Fibroblast of skin of left biceps (primary cell): Measurements from ENCODE around the gene ADAMTS14.
A peak's percentile ranks its signal among the peaks of the same experiment; 100 is the strongest.

Source experiments
- DNase-seq, 2 experiments: peaks; one replicate each; pipeline ENCODE4 v3.0.0-alpha.2; 2013; ENCODE audit warnings: low read depth in 2 of 2

The ADAMTS14 gene

DNA sequence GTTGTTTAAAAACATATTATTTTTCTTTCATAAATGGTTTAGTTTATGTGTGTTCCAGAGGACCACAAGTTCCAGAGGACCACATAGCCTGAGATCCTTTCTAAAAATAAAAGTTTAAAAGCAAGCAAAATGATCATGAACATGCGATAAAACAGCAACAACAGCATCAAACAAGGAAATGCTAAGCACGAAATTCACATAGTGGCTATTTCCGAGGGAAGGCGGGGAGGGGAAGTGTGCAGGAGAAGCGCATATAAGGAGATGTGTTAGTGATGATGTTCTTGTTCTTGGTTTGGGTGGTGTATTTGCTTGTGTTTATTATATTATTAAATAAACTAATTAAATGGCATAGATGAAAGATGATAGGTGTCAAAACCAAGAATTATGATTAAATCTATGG lies 111.7 kb downstream of the ADAMTS14 start:
- no peak for DNase-seq

- DNase-seq, result no peak
These were observed 112.2 kb downstream of the ADAMTS14 start for GRCh38 chr10:70784471-70784870.

DNA sequence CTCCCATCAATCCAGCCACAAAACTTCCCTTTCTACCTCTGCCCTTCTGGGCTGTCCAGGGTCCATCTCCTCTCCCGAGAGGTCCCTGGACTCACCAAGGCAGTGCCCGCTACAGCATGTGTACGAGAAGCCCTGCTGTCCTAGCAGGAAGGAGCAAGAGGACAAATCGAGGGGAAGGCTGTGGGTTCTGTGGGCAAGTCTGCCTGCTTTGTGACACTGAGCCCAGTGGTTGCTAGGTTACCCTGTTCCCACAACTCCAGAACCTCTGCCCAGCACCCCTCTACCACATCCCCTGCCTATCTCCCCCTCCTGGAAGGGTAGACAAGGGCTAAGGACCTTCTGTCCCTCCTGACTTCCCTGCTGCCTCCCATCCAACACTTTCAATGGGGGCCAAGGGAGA lies 112.9 kb downstream of the ADAMTS14 start, which contains the start of gene TBATA:
Gene TBATA (minus strand): TSS at position 188 of the 400 bp plus-strand sequence. CDS start 1,998 bp downstream, outside the sequence.
- no peak for DNase-seq

GRCh38 chr10:70786799-70787415 lies 114.6 kb downstream of the ADAMTS14 start:
- peak; percentile 33 to 42 for DNase-seq

- no peak for DNase-seq
These were observed 119.2 kb downstream of the ADAMTS14 start for GRCh38 chr10:70791386-70792039.

GRCh38 chr10:70795613-70796012 lies 123.3 kb downstream of the ADAMTS14 start:
- DNase-seq, result no peak

- no peak for DNase-seq
These were observed 125.5 kb downstream of the ADAMTS14 start for GRCh38 chr10:70797840-70798239.

DNA sequence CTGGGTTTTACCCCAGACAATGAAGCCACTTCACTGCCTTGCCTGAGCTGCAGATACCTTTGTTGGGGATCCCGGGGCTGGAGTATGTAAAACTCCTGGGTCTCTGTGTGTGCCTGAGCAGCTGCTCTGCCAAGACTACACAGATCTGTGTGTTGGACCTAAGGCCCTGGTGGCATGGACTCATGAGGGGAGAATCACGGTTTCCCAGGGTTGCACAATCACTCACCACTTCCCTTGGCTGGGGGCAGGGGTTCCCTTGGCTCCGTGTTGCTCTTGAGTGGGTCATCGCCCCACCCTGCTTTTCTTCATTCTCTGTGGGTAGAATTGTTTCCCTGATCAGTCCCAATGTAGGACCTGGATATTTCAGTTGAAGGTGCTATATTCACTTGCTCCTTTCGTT lies 126.8 kb downstream of the ADAMTS14 start:
- no peak for DNase-seq

- DNase-seq, result no peak
These were observed 129.5 kb downstream of the ADAMTS14 start for GRCh38 chr10:70801854-70802253.

DNA sequence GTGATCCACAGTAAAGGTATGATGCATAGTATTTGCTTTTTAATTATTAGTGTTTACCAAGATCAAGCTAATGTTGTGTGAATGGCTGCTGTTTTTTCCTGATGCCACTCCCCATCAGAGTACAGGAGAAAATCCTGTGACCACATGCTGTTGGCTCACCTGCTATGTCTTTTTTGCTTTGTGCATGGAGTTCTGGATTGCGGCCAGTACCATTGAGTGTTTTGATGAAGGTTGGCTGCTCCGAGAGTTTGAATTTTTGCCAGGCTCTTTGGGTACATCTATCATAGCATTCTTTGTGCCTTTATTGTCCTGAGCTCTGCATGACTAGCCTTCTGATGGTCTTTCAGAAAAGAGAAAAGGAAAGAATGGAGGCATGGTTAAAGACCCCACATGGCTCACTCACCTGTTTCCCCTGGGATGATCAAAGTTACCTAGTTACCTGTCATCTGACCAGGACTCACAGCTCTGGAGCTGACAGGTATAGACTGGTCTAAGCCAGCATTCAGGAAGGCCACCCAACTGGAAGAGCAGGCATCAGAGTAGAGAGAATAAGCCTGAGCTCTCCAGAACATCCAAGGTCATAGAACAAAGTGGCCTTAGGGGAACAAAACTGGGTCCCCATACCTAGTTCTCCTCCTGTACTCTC lies 131.6 kb downstream of the ADAMTS14 start:
- no peak for DNase-seq

- no peak for DNase-seq
These were observed 132.1 kb downstream of the ADAMTS14 start for GRCh38 chr10:70804421-70804808.

- DNase-seq, result no peak
These were observed 133.4 kb downstream of the ADAMTS14 start for GRCh38 chr10:70805619-70806215.

DNA sequence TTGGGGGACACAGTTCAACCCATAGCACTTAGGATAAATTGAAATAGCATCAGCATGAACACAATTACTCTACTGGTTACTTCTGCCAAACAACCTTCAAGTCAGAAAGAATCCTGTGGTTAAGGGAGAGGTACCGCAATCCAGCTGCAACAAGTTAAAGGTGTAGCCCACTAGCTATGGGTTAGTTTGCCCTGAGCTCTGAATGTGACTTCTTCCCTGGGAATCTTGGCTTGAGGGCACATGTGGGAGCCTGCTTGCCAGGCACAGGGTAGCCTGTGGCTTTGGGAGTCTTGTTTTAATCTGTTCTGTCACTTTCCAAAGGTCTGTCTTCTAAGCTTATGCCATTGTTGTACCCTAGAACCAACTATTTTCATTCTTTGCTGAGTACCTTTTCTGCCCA lies 134.5 kb downstream of the ADAMTS14 start:
- DNase-seq, result no peak

DNA sequence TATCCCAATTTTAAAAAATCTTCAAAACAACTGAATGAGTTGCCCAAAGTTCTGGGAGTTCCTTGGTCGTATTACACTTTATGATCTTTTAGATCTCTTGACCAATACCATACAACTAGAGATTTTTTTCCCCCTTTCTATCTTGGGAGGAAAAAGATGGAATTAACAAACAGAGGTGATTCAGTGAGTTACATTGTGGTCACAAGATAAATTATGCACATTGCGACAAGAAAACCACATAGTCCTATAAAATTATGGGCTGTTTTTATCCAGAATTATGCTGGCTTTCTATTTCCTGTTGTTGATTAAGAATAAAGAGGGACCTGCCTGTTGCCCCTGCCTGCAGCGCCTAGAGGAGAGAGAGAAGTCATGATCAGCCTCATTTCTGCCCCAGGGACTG lies 135.2 kb downstream of the ADAMTS14 start:
- DNase-seq, result no peak

DNA sequence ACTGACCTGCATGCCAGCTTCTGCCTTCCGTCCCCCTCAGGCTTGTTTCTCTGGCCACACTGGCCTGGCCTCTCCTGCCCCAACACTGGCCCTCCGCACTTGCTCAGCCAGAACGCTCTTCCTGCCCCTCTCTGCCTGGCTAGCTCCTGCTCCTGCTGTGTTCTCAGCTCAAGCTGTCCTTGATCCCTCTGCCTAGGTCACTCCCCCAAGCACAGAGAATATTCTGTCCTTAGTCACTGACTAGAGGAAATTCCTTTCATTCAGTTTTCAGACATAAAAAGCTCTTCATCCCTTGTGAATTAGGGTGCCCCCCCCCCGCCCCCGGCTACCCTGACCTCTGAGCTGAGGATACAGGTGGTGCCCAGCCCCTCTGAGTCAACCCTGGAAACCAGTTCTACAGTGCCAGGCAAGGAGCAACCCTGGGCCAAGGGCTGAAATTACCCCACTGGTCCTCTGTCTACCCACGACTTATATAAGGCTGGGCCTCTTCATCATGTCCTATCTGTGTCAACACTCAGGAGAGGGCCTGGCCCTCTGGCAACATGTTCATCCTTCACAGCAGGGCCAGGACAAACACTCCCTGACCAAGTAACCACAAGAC lies 136.8 kb downstream of the ADAMTS14 start:
- no peak for DNase-seq

- DNase-seq, result no peak
These were observed 137.4 kb downstream of the ADAMTS14 start for GRCh38 chr10:70809726-70810125.

- DNase-seq, result no peak
These were observed 138.7 kb downstream of the ADAMTS14 start for GRCh38 chr10:70810967-70811366.

GRCh38 chr10:70811881-70812280 lies 139.6 kb downstream of the ADAMTS14 start:
- no peak for DNase-seq
